Ovary (tissue), 3 donors: ENCODE measurements around the gene TMX4.

ENCODE experiments used
- CTCF ChIP-seq, 3 donors: fragments of 450-650 bp in 2 of 3; fragments of 200-600 bp in 1 of 3; IDR thresholded peaks; one replicate each; pipeline versions ENCODE4 v1.5.1 to v1.8.0; 2016 to 2022; ENCODE audit warnings: antibody characterized with exemption in 3 of 3, mild to moderate bottlenecking in 1 of 3
- EP300 ChIP-seq: sonication (generic); formaldehyde crosslinking; IDR thresholded peaks from one replicate; pipeline ENCODE4 v1.6.1; 2017; ENCODE audit warnings: antibody characterized with exemption
- POLR2A ChIP-seq: fragments of 450-650 bp; IDR thresholded peaks from one replicate; pipeline ENCODE4 v1.6.1; 2017; ENCODE audit warnings: antibody characterized with exemption, mild to moderate bottlenecking, moderate library complexity
- donor health status: DM: no; HTN: no; CAD: no.

- no peak for TF ChIP-seq CTCF (IDR thresholded peaks at IDR 0.05)
- no peak for TF ChIP-seq POLR2A
- no peak for TF ChIP-seq EP300
Observed at GRCh38 chr20:7939663-7940062, 79.9 kb downstream of the TMX4 start.
